HTERT RPE-1 (cell line): Measurements from ENCODE around the gene SLC27A2.

ENCODE experiments used
- in situ Hi-C: fragments of 300-500 bp; cut with MboI; formaldehyde crosslinking; loops from 4 replicates; pipeline ENCODE4 v1.14.3; 2020; ENCODE audit warnings: low sequenced_read_pairs

Gene SLC27A2

GRCh38 chr15:50262533-50262932 lies 80.5 kb downstream of the SLC27A2 start:
- in situ Hi-C loops = no loop called here

GRCh38 chr15:50265620-50266019 lies 83.6 kb downstream of the SLC27A2 start, which contains the start of gene HDC:
TSS of gene HDC (minus strand) at chr15:50265726. CDS start at chr15:50265623, 103 bp downstream.
- in situ Hi-C loops = no loop called here

- in situ Hi-C loops = no loop called here
Observed at GRCh38 chr15:50267577-50267976, 85.6 kb downstream of the SLC27A2 start.

GRCh38 chr15:50275091-50275490 lies 93.1 kb downstream of the SLC27A2 start:
- in situ Hi-C loops = no loop called here

- in situ Hi-C loops = no loop called here
Observed at GRCh38 chr15:50275908-50276307, 93.9 kb downstream of the SLC27A2 start.

- in situ Hi-C loops = no loop called here
Observed at GRCh38 chr15:50277370-50277769, 95.4 kb downstream of the SLC27A2 start.

GRCh38 chr15:50278496-50278895 lies 96.5 kb downstream of the SLC27A2 start:
- in situ Hi-C loops = no loop called here

GRCh38 chr15:50280271-50280670 lies 98.3 kb downstream of the SLC27A2 start:
- in situ Hi-C loops = no loop called here

GRCh38 chr15:50281427-50281826 lies 99.4 kb downstream of the SLC27A2 start:
- in situ Hi-C loops = no loop called here
